B cell (primary cell): Measurements from ENCODE around the gene AADACL3. TPM values are rescaled to one million over a fixed set of nuclear protein-coding genes. Genes with fewer than 3 reads are reported as not detected.

Experiments used
- ATAC-seq: fragments of 200-7000 bp; cut with Tn5 transposase; one replicate; pipeline ENCODE4 v1.10.0; 2021; ENCODE audit warnings: low read depth, mild to moderate bottlenecking, moderate number of reproducible peaks, moderate library complexity
- CTCF ChIA-PET: fragments of 350-600 bp; sonication (Branson Sonifier 250); formaldehyde crosslinking; loops from one replicate; lab custom pipeline; 2021; ENCODE audit warnings: antibody characterized with exemption, inconsistent platforms; lab: Charles Lee
- POLR2A ChIA-PET: fragments of 350-600 bp; sonication (Branson Sonifier 250); formaldehyde crosslinking; loops from one replicate; lab custom pipeline; 2021; ENCODE audit warnings: antibody characterized with exemption; lab: Charles Lee
- DNase-seq: peaks from one replicate; pipeline ENCODE4 v3.0.0; 2013
- H2AFZ ChIP-seq: 2 replicates; pipeline ENCODE4 v1.6.1; 2012; ENCODE audit warnings: mild to moderate bottlenecking, low read depth, low read length; ENCODE audit not compliant: insufficient read depth, poor library complexity, severe bottlenecking
- H3K27ac ChIP-seq, 2 donors: 1 replicate in 1 of 2; 2 replicates in 1 of 2; pipeline ENCODE4 v1.5.1; 2012 to 2013; ENCODE audit warnings: low read length in 2 of 2, mild to moderate bottlenecking in 2 of 2, moderate library complexity in 1 of 2
- H3K27me3 ChIP-seq, 4 experiments: fragments of 200-600 bp in 1 of 4; sonication (generic) in 1 of 4; replicated peaks in 1 of 4; 1 replicate in 2 of 4; 2 replicates in 2 of 4; pipeline versions ENCODE4 v1.6.1 to v1.7.0; 2013 to 2016; ENCODE audit warnings: low read length in 3 of 4, mild to moderate bottlenecking in 2 of 4, mixed read lengths in 1 of 4, moderate library complexity in 1 of 4; ENCODE audit not compliant: insufficient read depth in 4 of 4, control insufficient read depth in 3 of 4; ENCODE audit errors: control extremely low read depth in 1 of 4
- H3K36me3 ChIP-seq, 2 experiments: replicated peaks in 1 of 2; 1 replicate in 1 of 2; 2 replicates in 1 of 2; pipeline versions ENCODE4 v1.6.1 to v1.7.1; 2013; ENCODE audit warnings: low read length in 1 of 2; ENCODE audit not compliant: insufficient read depth in 2 of 2, control insufficient read depth in 1 of 2; ENCODE audit errors: control extremely low read depth in 1 of 2, extremely low read depth in 1 of 2
- H3K4me1 ChIP-seq, 2 donors: fragments of 200-600 bp in 1 of 2; sonication (generic) in 1 of 2; 1 replicate in 1 of 2; 2 replicates in 1 of 2; pipeline versions ENCODE4 v1.5.1 to v1.6.1; 2013 to 2017; ENCODE audit warnings: low read length in 2 of 2; ENCODE audit not compliant: control insufficient read depth in 2 of 2, insufficient read depth in 2 of 2
- H3K4me2 ChIP-seq: replicated peaks from 2 replicates; pipeline ENCODE3; 2012; ENCODE audit warnings: mild to moderate bottlenecking, low read depth, low read length; ENCODE audit not compliant: poor library complexity, severe bottlenecking
- H3K4me3 ChIP-seq, 5 experiments: fragments of 200-600 bp in 1 of 5; sonication (generic) in 1 of 5; 1 replicate in 3 of 5; 2 replicates in 2 of 5; pipeline versions ENCODE4 v1.5.1 to v1.7.0; 2011 to 2016; ENCODE audit warnings: low read length in 4 of 5, mild to moderate bottlenecking in 4 of 5, low read depth in 2 of 5, control low read depth in 1 of 5, moderate library complexity in 1 of 5; ENCODE audit not compliant: insufficient read depth in 1 of 5; ENCODE audit errors: control extremely low read depth in 1 of 5, extremely low read depth in 1 of 5
- H3K79me2 ChIP-seq: fragments of 200-600 bp; sonication (generic); one replicate; pipeline ENCODE4 v1.6.0; 2016; ENCODE audit warnings: low read length; ENCODE audit not compliant: control insufficient read depth, insufficient read depth
- H3K9ac ChIP-seq: fragments of 200-600 bp; sonication (generic); 2 replicates; pipeline ENCODE4 v1.6.1; 2017; ENCODE audit warnings: mild to moderate bottlenecking, low read length, moderate library complexity
- H3K9me3 ChIP-seq, 3 donors: one replicate each; pipeline versions ENCODE4 v1.6.1 to v1.7.1; 2013; ENCODE audit warnings: low read length in 2 of 3; ENCODE audit not compliant: control insufficient read depth in 2 of 3, insufficient read depth in 1 of 3; ENCODE audit errors: control extremely low read depth in 1 of 3
- H4K20me1 ChIP-seq: 2 replicates; pipeline ENCODE4 v1.6.0; 2012; ENCODE audit warnings: mild to moderate bottlenecking, low read length; ENCODE audit not compliant: insufficient read depth, control insufficient read depth, poor library complexity, severe bottlenecking
- H3K27ac Mint-ChIP-seq: one replicate; pipeline ENCODE4 v1.8.0; 2021; ENCODE audit warnings: mixed read lengths
- H3K27me3 Mint-ChIP-seq: one replicate; pipeline ENCODE4 v1.8.0; 2021; ENCODE audit warnings: mixed read lengths
- H3K4me1 Mint-ChIP-seq: one replicate; pipeline ENCODE4 v1.8.0; 2021; ENCODE audit warnings: mixed read lengths
- H3K4me3 Mint-ChIP-seq: one replicate; pipeline ENCODE4 v1.8.0; 2021; ENCODE audit warnings: mixed read lengths
- H3K9me3 Mint-ChIP-seq: one replicate; pipeline ENCODE4 v1.8.0; 2022; ENCODE audit warnings: mixed read lengths; ENCODE audit not compliant: insufficient read depth
- CTCF ChIP-seq: fragments of 200-600 bp; IDR thresholded peaks from one replicate; pipeline ENCODE4 v1.8.0; 2022; ENCODE audit warnings: antibody characterized with exemption, mild to moderate bottlenecking
- EZH2 ChIP-seq: IDR thresholded peaks from 2 replicates; pipeline ENCODE4 v1.6.1; 2012; ENCODE audit warnings: borderline replicate concordance, low read depth, mild to moderate bottlenecking, moderate library complexity, low read length; ENCODE audit not compliant: insufficient read depth, poor library complexity, severe bottlenecking
- WGBS: methylation state at CpG from one replicate; pipeline ENCODE4 v1.1.5; 2013; ENCODE audit warnings: missing lambda C conversion rate; ENCODE audit not compliant: insufficient coverage; 5-methylcytosine and 5-hydroxymethylcytosine counted together
- intact Hi-C: fragments of 100-400 bp; cut with micrococcal nuclease; formaldehyde crosslinking; loops from one replicate; pipeline ENCODE4 v1.10.0; 2022
- polyA plus RNA-seq: library from polyadenylated mRNA; depleted of rRNA; stranded (reverse); fragments of >200 nt; gene quantifications from 2 replicates; pipeline ENCODE4 v1.2.3, GENCODE V29; 2012
- total RNA-seq, 2 donors: library from RNA; stranded (reverse); fragments of 120-200 nt in 1 of 2; gene quantifications; 1 replicate in 1 of 2; 2 replicates in 1 of 2; pipeline versions ENCODE4 v1.2.3 to v1.2.4, GENCODE V29; 2013 to 2022

The AADACL3 gene
- total and polyA plus RNA-seq, 2 donors (not counting 1 experiment from before 2014, with no cell fraction given), result not detected

- Histone ChIP-seq H4K20me1 (no peaks in the 10 kb centered on the region), H3K4me2 (no peak overlapping the region), H3K27ac (no peak overlapping the region), H3K27me3 (peaks cover 0 to 2% (median 0%) of the 10 kb centered on the region in 4 experiments), H2AFZ (no peak overlapping the region), H3K36me3 (no peaks in the 10 kb centered on the region), H3K4me1 (no peaks in the 10 kb centered on the region), H3K79me2 (no peaks in the 10 kb centered on the region), H3K9me3 (no peaks in the 10 kb centered on the region), H3K4me3 (no peak overlapping the region), H3K9ac (no peak overlapping the region)
- DNase-seq, result no peak
- Mint-ChIP-seq H3K4me3 (no peak overlapping the region), H3K9me3 (no peaks in the 10 kb centered on the region), H3K27ac (no peak overlapping the region), H3K27me3 (peaks cover 13% of the 10 kb centered on the region), H3K4me1 (no peaks in the 10 kb centered on the region)
- POLR2A ChIA-PET, result no interaction called here
- no peak for TF ChIP-seq CTCF
- TF ChIP-seq EZH2, result no peak
- ATAC-seq, result no peak
- intact Hi-C loops, result no loop called here
- no CpG with 5 or more reads among the region's 1 CpG for WGBS
- CTCF ChIA-PET, result no interaction called here
Measured at GRCh38 chr1:12722626-12723025, 6.7 kb downstream of the AADACL3 start.

- ChIA-PET POLR2A (no interaction called here), CTCF (no interaction called here)
- Histone ChIP-seq H4K20me1 (no peaks in the 10 kb centered on the region), H3K36me3 (no peaks in the 10 kb centered on the region), H3K4me2 (no peak overlapping the region), H3K9me3 (peaks cover 0 to 6% (median 0%) of the 10 kb centered on the region in 3 donors), H3K9ac (no peak overlapping the region), H3K27me3 (no peaks in the 10 kb centered on the region), H3K27ac (no peak overlapping the region), H2AFZ (no peak overlapping the region), H3K4me1 (no peaks in the 10 kb centered on the region), H3K79me2 (no peaks in the 10 kb centered on the region), H3K4me3 (no peak overlapping the region)
- no CpG with 5 or more reads among the region's 2 CpGs for WGBS
- intact Hi-C loops, result no loop called here
- peaks cover 12% of the 10 kb centered on the region for H3K9me3 Mint-ChIP-seq
- peaks cover 14% of the 10 kb centered on the region for H3K27me3 Mint-ChIP-seq
- H3K27ac Mint-ChIP-seq, result no peak overlapping the region
- ATAC-seq, result no peak
- H3K4me3 Mint-ChIP-seq, result no peak overlapping the region
- no peaks in the 10 kb centered on the region for H3K4me1 Mint-ChIP-seq
- TF ChIP-seq EZH2, result no peak
- no peak for TF ChIP-seq CTCF
- DNase-seq, result no peak
Measured at GRCh38 chr1:12728391-12728790, 12.5 kb downstream of the AADACL3 start.
